HG02938 (cell line): ENCODE measurements around the gene PCDH9.
"Not testable (repeated sequence)": the region's sequence is repeated elsewhere in the genome, so short reads cannot be mapped to it uniquely, and the experiment has no call there.

Experiments
- ATAC-seq: cut with Tn5 transposase; IDR thresholded peaks from one replicate; pipeline ENCODE4 v1.9.1; 2021; ENCODE audit warnings: mild to moderate bottlenecking, moderate library complexity; ENCODE audit not compliant: unreplicated experiment

PCDH9 gene

DNA sequence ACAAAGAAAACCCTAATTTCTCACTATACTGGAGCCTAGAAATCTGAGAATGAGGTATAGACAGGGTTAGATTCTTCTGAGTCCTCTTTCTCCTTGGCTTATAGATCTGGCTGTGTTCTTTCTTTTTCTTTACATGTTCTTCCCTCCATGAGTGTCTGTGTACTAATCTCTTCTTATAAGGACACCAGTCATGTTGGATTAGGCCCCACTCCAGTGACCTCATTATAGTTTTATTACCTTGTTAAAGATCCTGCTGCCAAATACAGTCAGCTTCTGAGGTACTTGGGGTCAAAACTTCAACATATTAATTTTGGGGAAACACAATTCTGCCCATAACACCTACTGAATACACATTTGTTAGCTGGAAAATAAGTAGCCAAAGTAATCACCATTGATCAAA is 302.6 kb downstream of the PCDH9 start:
- no peak for ATAC-seq

DNA sequence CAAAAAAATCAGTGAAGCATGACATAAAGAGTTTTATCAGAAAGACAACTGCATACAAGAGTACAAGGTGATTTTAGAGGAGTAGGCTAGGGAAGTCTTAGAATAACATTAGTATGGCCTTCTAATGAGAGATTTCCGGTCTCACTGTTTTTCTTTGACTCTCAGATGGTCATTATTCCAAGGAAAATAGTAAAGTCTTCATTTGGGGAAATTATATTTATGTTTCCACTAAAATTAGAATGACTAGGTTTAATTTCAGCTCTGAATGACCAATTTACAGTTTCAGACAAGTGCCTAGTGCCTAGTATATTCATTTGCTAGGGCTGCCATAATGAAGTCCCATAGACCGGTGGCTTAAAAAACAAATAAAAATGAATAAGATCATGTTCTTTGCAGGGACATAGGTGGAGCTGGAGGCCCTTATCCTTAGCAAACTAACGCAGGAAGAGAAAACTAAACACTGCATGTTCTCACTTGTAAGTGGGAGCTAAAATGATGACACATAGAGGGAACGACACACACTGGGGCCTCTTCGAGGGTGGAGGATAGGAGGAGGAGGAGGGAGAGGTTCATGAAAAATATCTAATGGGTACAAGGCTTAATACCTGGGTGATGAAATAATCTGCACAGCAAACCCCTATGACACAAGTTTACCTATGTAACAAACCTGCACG is 303.1 kb downstream of the PCDH9 start:
- no peak for ATAC-seq

DNA sequence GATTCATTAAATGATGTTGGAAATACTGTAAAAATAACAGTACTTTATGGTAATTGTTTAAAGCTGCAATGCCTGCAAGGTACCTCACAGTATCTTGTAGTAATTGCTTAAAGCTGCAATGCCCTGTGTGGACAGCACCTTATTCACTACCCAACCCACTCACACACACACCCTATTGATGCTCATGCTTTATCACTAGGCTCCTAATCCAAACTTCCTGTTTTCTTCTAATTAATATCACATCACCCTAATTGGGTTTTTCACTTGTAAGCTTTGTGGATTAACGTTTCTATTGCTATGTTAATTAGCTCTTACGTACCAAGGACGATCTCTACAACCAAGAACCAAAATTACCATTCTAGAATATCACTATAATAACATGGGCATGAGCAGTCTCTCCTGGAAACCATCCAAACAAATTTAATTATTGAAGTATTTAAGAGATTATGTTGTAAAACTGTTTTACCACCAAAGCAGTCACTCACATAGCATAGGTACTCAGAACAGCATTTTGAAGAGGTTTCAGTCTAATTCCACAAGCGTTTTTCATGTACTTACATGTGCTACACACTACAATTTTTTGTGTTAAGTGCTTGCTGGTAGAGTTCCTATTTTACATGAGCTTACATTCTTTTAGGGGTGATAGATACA is 303.8 kb downstream of the PCDH9 start:
- ATAC-seq = no peak

DNA sequence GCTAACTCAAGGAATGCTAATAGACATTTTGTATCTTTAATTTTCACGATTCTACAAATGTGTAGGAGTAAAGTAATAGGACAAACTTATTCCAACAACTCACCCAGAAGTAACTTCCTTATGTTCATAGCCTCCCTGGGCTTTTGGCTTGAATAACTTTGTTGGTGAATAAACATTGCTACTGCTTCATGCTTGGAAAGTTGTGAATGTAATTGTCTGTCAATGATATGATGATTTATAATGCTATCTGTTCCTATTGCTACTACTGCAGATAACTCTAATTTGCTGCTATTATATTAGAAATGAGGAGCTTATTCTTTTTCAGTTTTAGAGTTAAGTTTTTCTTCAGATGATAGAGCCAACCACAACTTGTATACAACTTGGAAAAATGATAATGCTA is 307.7 kb downstream of the PCDH9 start:
- ATAC-seq = no peak

DNA sequence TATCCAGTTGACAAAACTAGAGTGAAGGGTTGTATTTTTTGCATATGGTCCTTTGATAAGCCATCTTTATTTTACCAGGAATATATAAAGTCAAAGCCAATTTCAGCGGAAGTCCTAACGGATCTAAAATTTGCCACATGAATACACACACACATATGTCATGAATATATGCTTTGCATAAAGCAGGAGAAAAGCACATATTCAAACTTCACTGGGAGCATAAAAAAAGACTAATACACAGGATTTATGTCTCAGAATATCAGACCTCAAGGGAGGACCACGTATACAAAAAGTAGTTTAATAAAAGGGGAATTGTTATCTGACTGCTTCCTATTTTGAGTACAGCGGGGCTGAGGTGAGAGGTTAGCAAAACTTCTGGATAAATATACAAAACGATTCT is 308.7 kb downstream of the PCDH9 start:
- ATAC-seq = no peak

DNA sequence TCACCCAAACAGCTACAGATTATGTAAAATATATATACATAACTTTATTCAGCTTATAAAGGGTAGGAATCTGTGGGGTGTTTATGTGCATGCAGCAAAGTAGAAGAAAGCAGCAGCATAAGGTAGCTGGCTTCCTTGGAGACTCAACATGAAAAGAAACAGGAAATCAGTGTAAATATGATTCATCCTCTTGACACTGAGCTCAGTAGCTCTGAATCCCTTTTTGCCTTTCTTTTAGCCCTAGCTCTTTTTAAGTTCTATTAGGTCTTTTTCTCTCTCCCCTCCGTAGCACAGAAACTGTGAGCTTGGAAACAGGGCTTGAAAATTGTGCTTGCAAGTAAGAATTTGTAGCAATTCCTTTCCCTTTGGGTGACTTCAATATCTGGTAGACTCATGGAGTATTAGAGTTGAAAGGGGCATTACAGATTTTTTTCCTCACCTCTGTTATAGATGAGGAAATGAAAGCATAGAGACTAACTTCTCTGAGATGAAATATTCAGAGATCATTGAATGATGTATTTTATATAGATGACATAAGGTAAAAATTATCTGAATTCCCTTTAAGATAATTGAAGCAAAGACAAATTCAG is 314.4 kb downstream of the PCDH9 start:
- ATAC-seq = no peak

DNA sequence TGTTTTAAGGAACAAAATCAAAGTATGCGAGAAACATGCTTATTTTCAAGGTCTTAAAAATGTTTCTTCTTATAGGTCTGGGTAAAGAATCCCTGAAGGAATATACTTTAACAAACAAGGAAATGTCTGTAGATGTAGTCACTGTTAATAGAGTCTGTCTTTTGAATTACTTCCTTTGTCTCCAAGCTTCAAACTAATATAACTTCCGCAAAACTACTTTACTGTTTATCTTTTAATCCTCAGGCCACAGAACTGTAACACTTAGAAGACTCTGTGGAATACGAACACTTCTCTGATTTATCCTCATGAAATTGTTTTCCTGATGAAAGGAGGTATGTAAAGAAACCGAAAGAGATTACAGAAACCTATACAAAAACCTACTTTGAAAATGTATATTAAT is 316.0 kb downstream of the PCDH9 start:
- no peak for ATAC-seq

DNA sequence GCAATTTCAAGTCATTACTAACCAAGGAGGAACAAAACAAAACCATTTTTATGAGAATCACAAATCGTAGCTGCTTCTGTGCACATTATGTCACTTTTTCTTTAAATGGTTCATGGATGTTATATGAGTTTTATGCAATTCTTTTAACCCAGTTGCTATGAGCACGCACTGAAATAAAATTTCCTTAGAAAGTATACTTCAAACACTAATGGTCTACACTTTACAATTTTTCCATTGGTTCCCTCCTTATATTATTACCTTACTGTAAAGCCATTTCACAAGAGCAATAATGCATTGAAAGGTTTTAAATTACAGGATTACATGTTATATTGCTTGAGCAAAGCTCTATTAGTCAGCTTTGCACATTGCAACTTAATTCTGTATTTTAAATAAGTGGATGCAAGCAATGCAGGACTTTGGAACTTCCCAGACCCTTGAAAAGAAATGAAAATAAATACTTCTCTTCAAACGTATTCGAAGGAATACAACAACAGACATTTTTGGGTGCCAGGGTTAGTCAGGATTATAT is 318.7 kb downstream of the PCDH9 start:
- no peak for ATAC-seq

DNA sequence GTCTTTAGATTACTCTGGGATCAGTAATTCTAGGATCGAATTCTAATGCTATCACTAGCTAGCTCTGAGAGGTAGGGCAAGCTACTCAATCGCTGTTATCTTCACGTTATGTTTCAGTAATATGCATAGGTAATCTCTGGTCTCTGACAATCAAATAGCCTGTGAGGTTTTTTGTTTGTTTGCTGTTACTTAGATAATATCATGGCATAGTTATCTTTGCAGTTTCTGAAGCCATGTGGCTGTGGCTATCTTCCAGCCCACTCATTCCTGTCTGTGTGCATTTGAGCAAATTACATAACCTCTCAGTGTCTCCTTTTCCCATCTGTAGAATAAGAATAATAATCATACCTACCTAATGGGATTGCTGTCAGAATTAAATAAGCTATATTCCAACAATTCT is 330.2 kb downstream of the PCDH9 start:
- no peak for ATAC-seq

DNA sequence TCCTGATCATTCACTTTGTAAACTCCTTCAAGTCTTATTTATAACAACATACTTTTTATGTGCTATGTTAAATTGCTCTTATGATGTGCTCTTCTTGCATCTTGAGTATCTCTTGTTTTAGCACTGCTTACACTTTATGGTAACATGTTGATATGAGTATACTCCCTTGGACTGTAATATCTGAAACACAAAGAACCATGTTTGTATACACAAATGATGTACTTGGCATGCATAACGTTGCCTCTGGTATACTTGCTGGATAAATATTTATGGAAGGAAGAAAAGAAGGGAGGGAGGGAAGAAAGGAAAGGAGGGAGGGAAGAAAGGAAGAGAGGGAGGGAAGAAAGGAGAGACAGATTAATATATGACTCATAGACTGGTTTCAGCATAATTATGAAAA is 333.2 kb downstream of the PCDH9 start:
- ATAC-seq = no peak

DNA sequence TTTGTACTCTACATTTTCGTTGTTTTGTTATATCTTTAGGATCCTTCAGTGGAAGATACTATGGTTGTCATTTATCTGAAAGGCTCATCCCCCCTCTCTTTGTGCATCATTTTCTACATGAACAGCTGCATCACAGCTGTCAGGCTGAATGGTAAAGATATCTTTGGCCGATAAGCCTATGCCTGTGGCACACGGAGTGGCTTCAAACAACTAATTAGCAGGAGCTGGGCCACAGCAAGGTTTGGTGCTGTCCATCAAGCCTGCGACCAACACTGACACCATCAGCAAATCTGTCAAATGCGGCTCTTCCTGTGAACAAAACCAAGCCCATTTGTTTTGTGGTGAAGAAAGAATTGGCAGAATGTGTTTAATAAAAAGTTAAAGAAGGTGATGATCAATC is 334.4 kb downstream of the PCDH9 start:
- ATAC-seq = no peak

DNA sequence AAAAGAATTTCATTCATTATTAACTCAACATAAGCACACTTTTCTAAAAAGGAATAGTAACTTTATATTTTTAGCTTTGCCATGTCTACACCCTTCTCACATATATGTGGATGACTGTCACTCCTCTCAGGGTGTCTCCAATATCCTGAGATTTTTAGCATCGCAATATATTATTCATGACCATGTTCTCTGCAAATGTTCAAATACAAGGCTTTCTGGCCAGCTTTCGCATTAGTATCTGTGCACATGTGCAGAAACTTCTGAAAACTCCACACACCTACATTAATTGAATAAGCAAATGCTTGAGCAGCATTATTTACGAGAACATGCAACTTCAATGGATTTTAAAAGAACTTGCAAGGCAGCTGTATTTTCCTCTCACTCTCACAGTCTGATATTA is 334.8 kb downstream of the PCDH9 start:
- no peak for ATAC-seq

DNA sequence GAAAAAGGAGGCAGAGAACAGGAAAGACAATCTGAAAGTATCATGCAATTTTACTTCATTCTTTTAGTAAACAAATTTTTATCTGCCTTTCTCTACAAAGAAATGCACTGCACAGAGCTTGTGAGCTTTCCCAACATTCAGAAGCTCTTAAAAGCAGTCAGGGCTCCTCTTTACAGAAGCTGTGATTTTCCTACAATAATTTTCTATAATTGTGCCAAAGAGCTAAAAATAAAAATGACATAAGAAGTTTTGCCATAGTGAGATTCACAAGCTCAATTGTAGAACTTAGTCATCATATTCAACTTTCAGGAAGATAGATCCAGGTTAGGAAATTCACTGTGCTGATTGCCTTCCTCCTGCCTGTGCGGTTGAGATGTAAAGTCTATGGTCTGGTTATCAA is 341.4 kb downstream of the PCDH9 start:
- ATAC-seq = no peak

DNA sequence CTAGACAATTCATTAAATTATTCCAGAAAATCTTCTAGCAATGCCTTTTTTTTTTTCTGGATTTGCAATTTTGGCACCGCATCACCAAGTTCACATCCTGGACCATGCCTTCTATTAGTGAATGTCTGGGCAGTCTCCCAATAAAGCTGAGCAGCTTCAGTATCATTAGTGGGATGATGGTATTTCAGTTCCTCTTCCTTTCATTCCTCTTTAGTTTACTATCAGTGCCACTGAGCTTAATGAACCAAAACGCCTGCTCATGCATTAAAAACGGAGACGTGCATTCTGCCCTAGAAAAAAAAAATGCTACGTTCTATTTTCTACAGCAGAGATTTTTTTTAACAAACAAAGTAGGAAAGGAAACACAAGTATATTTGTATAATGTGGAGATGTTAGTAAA is 343.0 kb downstream of the PCDH9 start:
- ATAC-seq = no peak

DNA sequence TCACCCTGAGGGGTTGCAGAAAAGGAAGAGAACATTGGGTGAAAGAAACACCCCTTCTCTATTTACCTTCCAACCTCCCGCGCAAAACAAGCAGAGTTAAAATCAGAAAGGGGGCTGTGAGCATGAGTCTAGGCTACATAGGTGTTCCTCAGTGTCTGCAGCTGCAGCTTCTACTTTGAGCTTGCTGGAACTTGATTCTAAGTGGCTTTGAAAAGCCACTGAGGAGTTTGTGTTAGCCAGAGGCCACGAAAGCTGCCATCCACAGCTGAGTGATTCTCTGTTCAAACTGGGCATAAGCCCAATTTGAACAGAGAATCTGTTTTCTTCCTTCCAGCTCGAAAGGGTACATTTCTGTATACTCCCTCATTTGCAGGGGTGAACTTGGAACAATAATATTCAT is 343.9 kb downstream of the PCDH9 start:
- no peak for ATAC-seq

DNA sequence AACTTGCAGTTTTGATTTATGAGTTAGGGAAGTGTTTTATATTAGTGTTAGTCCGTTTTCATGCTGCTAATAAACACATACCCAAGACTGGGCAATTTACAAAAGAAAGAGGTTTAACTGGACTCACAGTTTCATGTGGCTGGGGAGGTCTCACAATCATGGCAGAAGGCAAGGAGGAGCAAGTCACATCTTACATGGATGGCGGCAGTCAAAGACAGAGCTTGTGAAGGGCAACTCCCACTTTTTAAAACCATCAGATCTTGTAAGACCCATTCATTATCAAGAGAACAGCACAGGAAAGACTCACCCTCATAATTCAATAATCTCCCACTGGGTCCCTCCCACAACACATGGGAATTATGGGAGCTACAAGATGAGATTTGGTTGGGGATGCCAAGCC is 349.0 kb downstream of the PCDH9 start:
- not testable (repeated sequence) for ATAC-seq

DNA sequence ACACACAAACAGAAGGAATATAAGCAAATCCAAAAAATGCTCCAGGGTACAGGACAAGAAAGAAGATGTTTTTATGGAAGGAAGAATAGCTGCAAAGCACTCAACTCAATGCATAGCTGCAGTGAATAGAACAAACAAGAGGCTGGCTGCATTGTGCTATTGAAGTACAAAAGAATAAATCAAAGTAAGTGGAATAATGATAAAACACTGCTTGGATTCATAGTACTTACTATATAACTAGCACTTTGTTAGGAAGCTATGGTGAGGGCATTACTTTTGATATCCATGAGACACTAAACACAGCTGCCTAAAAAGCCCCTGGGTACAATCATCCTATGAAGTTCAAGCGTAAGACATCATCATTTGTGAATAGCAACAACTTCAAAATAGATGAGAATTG is 350.1 kb downstream of the PCDH9 start:
- ATAC-seq = no peak

DNA sequence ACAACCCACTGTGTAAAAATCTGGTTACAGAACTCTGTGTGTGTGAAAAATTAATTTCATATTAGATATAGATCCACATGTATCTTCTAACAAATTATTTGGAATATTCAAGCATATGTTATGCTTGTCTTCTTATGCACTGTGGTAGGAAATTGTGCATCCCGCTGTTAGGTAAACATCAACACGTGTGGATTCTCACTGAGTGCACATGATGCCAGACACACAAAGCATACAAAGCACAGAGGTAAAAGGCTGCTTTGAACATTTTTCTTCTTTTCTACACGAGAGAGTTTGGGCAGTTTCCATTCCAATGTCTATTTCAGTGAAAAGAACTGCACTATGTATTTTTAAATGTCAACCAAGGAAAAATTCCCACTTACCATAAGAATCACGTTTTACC is 354.9 kb downstream of the PCDH9 start:
- no peak for ATAC-seq

DNA sequence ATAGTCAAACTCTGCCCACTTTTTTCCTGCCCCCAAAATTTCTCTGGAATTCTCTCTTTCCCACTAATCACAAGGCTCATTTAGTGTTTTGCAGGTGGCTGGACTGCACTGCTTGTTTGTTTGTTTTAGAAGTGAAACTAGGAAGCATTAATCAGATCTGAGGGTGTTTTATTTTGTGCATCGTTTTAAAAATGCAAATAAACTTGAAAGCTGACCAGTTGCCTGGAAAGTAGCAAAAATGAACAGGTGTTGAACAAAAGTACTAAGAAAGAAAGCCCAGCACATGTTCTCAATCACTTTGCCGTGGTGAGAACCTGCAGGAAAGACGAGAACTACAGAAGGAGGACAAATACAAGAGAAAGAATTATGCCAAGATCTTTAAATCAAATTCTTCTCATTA is 365.5 kb downstream of the PCDH9 start:
- ATAC-seq = no peak

DNA sequence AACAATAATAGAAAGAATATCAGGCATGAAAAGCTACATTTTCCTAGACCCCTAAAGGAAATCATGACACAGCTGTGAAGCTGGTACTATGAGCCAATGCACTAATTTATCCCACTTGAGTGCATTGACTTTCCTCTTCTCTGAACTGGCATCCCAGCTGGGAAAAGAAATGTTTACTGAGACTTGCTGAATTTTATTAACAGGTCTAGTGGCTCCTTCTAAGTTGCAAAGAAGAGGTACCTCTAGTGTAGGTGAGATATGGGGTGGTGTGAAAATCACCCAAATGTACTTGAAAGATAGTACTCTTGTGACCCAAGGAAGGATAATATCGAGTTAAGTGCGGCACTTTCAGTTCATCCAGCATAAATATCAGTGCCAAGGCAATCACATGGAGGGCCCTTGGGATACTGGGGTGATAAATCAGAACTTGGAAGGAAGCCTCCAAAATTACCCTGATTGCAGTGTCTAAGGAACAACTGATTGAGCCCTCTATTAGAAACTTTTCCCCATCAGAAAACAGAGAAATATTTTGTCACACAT is 369.2 kb downstream of the PCDH9 start:
- no peak for ATAC-seq

DNA sequence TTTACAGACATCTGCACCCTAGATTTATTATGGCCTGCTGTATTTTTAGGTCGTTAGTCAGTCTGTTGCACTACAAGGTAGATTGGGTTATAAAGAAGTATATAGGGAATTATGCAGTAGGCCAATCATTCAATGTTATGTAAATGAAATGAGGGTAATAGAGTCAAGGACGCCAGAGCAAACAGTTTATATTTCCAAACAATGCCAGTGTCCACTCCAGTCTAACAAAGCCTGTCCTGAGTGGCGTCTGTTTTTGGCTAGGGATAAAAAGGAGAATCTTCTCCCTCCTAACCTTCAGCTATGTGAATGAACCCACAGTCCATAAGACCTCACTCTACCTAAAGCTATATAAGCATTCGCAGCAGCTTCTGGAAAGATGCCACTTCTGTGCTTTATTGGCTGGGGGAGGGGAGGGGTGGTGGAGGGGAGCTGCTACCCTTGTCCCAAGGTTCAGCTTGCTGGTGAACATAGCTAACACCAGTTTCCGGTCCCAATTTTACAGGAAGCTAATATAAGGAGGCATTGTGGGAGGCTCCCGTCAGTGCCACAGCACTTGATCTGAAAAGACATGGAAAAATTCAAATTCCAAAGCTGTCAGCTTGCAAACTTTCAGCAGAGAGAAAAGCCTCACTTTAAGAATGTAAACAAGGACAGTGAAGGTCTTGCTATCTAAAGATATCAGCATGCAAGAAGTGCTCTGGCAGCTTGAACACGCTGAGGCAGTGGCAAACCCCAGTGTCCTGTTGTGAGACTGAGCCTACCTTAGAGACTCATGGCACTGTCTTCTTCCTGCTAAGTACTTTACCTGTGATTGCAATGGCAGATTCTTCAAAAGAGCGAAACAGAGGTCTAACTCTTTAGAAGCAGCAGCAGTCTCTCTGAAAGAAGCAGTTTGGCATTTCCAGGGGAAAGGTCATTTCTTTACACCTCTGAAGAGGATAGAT is 369.9 kb downstream of the PCDH9 start:
- ATAC-seq = no peak
